HEK293 (cell line): ENCODE measurements around the gene HIRA.

ENCODE experiments used
- CTCF ChIA-PET: fragments of 350-600 bp; formaldehyde crosslinking; extraction: SDS; loops from one replicate; lab custom pipeline; 2021; ENCODE audit warnings: antibody characterized with exemption; lab: Yijun Ruan, JAX
- POLR2A ChIA-PET: fragments of 300-600 bp; formaldehyde crosslinking; extraction: SDS; loops from one replicate; lab custom pipeline; 2020; ENCODE audit warnings: antibody characterized with exemption, inconsistent platforms; lab: Yijun Ruan, JAX
- H3K27ac ChIP-seq: fragments of 200-500 bp; sonication (Bioruptor generic); 2 replicates; pipeline ENCODE4 v1.5.1; 2014; ENCODE audit warnings: low read depth, low read length, control low read depth, inconsistent platforms; ENCODE audit errors: extremely low read depth
- H3K36me3 ChIP-seq, 2 experiments: fragments of 200-500 bp in 1 of 2; sonication (Bioruptor generic) in 1 of 2; 1 replicate in 1 of 2; 2 replicates in 1 of 2; pipeline ENCODE4 v1.5.1; 2014 to 2017; ENCODE audit warnings: inconsistent platforms in 2 of 2, low read length in 2 of 2; ENCODE audit not compliant: control insufficient read depth in 2 of 2, insufficient read depth in 1 of 2
- H3K4me1 ChIP-seq: fragments of 200-500 bp; sonication (Bioruptor generic); 2 replicates; pipeline ENCODE4 v1.5.1; 2014; ENCODE audit warnings: mild to moderate bottlenecking, low read length, inconsistent platforms; ENCODE audit not compliant: control insufficient read depth, insufficient read depth
- H3K4me3 ChIP-seq: 2 replicates; pipeline ENCODE4 v1.5.1; 2011; ENCODE audit warnings: low read depth, mild to moderate bottlenecking, control low read depth, low read length, moderate library complexity
- H3K9me3 ChIP-seq: fragments of 200-500 bp; sonication (Bioruptor generic); 2 replicates; pipeline ENCODE4 v1.5.1; 2014; ENCODE audit warnings: low read depth, low read length, inconsistent platforms; ENCODE audit not compliant: control insufficient read depth, insufficient read depth
- FEZF1 ChIP-seq: fragments of 450-650 bp; formaldehyde crosslinking; IDR thresholded peaks from 2 replicates; pipeline ENCODE4 v1.5.1; 2016; ENCODE audit warnings: missing biosample characterization, missing genetic modification characterization
- GLIS1 ChIP-seq: fragments of 450-650 bp; formaldehyde crosslinking; IDR thresholded peaks from 2 replicates; pipeline ENCODE4 v1.5.1; 2016; ENCODE audit warnings: missing biosample characterization, missing genetic modification characterization
- IKZF3 ChIP-seq: fragments of 450-650 bp; IDR thresholded peaks from 2 replicates; pipeline ENCODE4 v1.5.0; 2018; ENCODE audit warnings: missing biosample characterization, mild to moderate bottlenecking, missing genetic modification characterization, moderate library complexity
- KLF1 ChIP-seq: fragments of 450-650 bp; formaldehyde crosslinking; IDR thresholded peaks from 2 replicates; pipeline ENCODE4 v1.5.1; 2016; ENCODE audit warnings: missing biosample characterization, missing genetic modification characterization
- KLF8 ChIP-seq: fragments of 450-650 bp; formaldehyde crosslinking; IDR thresholded peaks from 2 replicates; pipeline ENCODE4 v1.5.1; 2016; ENCODE audit warnings: missing biosample characterization, missing genetic modification characterization
- SP7 ChIP-seq: fragments of 450-650 bp; formaldehyde crosslinking; IDR thresholded peaks from 2 replicates; pipeline ENCODE4 v1.5.1; 2016; ENCODE audit warnings: missing biosample characterization, missing genetic modification characterization
- WT1 ChIP-seq: fragments of 450-650 bp; formaldehyde crosslinking; IDR thresholded peaks from 2 replicates; pipeline ENCODE4 v1.5.1; 2016; ENCODE audit warnings: missing biosample characterization, missing genetic modification characterization
- ZBTB17 ChIP-seq: fragments of 450-650 bp; formaldehyde crosslinking; IDR thresholded peaks from 2 replicates; pipeline ENCODE4 v1.5.1; 2016; ENCODE audit warnings: missing biosample characterization, missing genetic modification characterization
- ZBTB8A ChIP-seq: fragments of 450-650 bp; formaldehyde crosslinking; IDR thresholded peaks from 2 replicates; pipeline ENCODE4 v1.5.1; 2016; ENCODE audit warnings: missing biosample characterization, missing genetic modification characterization
- ZEB2 ChIP-seq: fragments of 450-650 bp; formaldehyde crosslinking; IDR thresholded peaks from 2 replicates; pipeline ENCODE4 v1.5.1; 2016; ENCODE audit warnings: missing biosample characterization, missing genetic modification characterization
- ZNF121 ChIP-seq: fragments of 450-650 bp; formaldehyde crosslinking; IDR thresholded peaks from 2 replicates; pipeline ENCODE4 v1.5.1; 2016; ENCODE audit warnings: missing biosample characterization, missing genetic modification characterization
- ZNF157 ChIP-seq: fragments of 450-650 bp; formaldehyde crosslinking; IDR thresholded peaks from 2 replicates; pipeline ENCODE4 v1.5.1; 2016; ENCODE audit warnings: missing biosample characterization, missing genetic modification characterization
- ZNF223 ChIP-seq: fragments of 450-650 bp; formaldehyde crosslinking; IDR thresholded peaks from 2 replicates; pipeline ENCODE4 v1.5.1; 2016; ENCODE audit warnings: missing biosample characterization, missing genetic modification characterization
- ZNF239 ChIP-seq: fragments of 450-650 bp; formaldehyde crosslinking; IDR thresholded peaks from 2 replicates; pipeline ENCODE4 v1.5.1; 2016; ENCODE audit warnings: missing biosample characterization, missing genetic modification characterization
- ZNF473 ChIP-seq: fragments of 450-650 bp; formaldehyde crosslinking; IDR thresholded peaks from 2 replicates; pipeline ENCODE4 v1.5.1; 2017; ENCODE audit warnings: missing biosample characterization, missing genetic modification characterization
- ZNF629 ChIP-seq: fragments of 450-650 bp; formaldehyde crosslinking; IDR thresholded peaks from 2 replicates; pipeline ENCODE4 v1.5.1; 2017; ENCODE audit warnings: missing biosample characterization, missing genetic modification characterization
- ZNF837 ChIP-seq: fragments of 450-650 bp; formaldehyde crosslinking; IDR thresholded peaks from 2 replicates; pipeline ENCODE4 v1.5.1; 2016; ENCODE audit warnings: missing biosample characterization, missing genetic modification characterization
- ZSCAN30 ChIP-seq: fragments of 450-650 bp; IDR thresholded peaks from 2 replicates; pipeline ENCODE4 v1.5.1; 2018; ENCODE audit warnings: missing biosample characterization, mild to moderate bottlenecking, missing genetic modification characterization, moderate library complexity
- ZXDB ChIP-seq: fragments of 450-650 bp; formaldehyde crosslinking; IDR thresholded peaks from 2 replicates; pipeline ENCODE4 v1.5.1; 2016; ENCODE audit warnings: missing biosample characterization, missing genetic modification characterization
- TF ChIP-seq, protein P1 (sequence below): fragments of 450-650 bp; formaldehyde crosslinking; IDR thresholded peaks from 2 replicates; pipeline ENCODE4 v1.5.1; 2016; ENCODE audit warnings: missing biosample characterization, missing genetic modification characterization
- TF ChIP-seq, protein P2 (sequence below): fragments of 450-650 bp; formaldehyde crosslinking; IDR thresholded peaks from 2 replicates; pipeline ENCODE4 v1.5.1; 2016; ENCODE audit warnings: missing biosample characterization, missing genetic modification characterization
- TF ChIP-seq, protein P3 (sequence below): fragments of 450-650 bp; IDR thresholded peaks from 2 replicates; pipeline ENCODE4 v1.5.1; 2018; ENCODE audit warnings: missing biosample characterization, mild to moderate bottlenecking, missing genetic modification characterization

Gene HIRA

DNA sequence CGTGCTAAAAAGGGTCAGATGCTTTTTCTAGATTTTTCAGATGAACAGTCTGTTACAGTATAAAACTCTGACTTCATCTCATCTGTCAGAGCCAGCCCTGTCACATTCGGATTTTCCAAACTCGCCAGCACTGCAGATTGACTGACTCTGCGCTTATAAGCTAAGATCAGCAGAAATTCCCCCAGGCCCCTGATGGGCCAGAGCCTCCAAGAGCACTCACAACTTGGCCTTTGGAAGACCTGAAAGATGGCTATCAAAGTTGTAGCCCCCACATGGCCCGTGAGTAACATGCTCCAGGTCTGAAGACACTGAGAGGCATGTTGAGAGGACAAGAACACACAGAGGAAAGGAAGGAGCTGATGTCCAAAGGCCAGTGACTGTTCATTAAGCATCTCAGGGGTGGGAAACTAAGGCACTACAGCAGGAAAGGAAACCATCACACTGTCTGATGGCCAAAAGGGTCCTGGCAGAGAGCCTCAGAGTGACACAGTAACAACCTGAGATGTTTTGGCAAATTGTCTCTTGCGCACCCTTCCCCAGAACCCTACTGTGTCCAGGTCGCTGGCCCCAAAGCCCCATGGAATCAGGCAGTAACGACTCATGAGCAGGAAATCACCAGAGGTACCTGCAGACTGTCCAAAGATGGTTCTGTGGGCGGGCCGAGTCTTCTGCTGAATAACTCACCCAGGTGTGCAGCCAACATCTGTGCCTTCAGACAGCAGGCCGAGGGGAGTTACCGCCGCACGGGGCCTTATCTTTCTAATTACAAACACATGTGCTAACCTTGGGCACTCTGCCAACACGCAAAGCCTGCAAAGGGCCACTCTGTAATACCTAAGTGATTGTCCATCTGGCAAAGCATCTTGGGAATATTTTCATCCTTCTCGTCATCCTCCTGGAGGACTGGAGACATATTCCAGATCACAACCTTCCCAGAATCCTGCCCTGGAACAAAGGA is 23.6 kb downstream of the HIRA start:
- peaks cover 12% of the 10 kb centered on the region for H3K4me1 ChIP-seq
- TF ChIP-seq KLF8 (tag by site-specific recombination) (no peak), ZBTB8A (tag by site-specific recombination) (peak; percentile 42), KLF1 (tag by site-specific recombination) (peak; percentile 43), IKZF3 (tag by site-specific recombination) (peak; percentile 67), GLIS1 (tag by site-specific recombination) (peak; percentile 34; the same call in 1 of the 2 replicates), ZXDB (0 out of 2 replicates have a peak, but pooled peaks have one; percentile 48), FEZF1 (tag by site-specific recombination) (peak; percentile 68), ZNF239 (0 out of 2 replicates have a peak, but pooled peaks have one; percentile 40), ZEB2 (peak; percentile 25; the same call in 1 of the 2 replicates), SP7 (0 out of 2 replicates have a peak, but pooled peaks have one; percentile 28), ZNF629 (tag by site-specific recombination) (no peak), ZNF157 (no peak), WT1 (tag by site-specific recombination) (peak; percentile 91), ZBTB17 (tag by site-specific recombination) (peak; percentile 45; the same call in 1 of the 2 replicates), ZSCAN30 (0 out of 2 replicates have a peak, but pooled peaks have one; percentile 21)
- TF ChIP-seq, protein P1, sequence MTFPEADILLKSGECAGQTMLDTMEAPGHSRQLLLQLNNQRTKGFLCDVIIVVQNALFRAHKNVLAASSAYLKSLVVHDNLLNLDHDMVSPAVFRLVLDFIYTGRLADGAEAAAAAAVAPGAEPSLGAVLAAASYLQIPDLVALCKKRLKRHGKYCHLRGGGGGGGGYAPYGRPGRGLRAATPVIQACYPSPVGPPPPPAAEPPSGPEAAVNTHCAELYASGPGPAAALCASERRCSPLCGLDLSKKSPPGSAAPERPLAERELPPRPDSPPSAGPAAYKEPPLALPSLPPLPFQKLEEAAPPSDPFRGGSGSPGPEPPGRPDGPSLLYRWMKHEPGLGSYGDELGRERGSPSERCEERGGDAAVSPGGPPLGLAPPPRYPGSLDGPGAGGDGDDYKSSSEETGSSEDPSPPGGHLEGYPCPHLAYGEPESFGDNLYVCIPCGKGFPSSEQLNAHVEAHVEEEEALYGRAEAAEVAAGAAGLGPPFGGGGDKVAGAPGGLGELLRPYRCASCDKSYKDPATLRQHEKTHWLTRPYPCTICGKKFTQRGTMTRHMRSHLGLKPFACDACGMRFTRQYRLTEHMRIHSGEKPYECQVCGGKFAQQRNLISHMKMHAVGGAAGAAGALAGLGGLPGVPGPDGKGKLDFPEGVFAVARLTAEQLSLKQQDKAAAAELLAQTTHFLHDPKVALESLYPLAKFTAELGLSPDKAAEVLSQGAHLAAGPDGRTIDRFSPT (tag by site-specific recombination): no peak
- TF ChIP-seq, protein P2, sequence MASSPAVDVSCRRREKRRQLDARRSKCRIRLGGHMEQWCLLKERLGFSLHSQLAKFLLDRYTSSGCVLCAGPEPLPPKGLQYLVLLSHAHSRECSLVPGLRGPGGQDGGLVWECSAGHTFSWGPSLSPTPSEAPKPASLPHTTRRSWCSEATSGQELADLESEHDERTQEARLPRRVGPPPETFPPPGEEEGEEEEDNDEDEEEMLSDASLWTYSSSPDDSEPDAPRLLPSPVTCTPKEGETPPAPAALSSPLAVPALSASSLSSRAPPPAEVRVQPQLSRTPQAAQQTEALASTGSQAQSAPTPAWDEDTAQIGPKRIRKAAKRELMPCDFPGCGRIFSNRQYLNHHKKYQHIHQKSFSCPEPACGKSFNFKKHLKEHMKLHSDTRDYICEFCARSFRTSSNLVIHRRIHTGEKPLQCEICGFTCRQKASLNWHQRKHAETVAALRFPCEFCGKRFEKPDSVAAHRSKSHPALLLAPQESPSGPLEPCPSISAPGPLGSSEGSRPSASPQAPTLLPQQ (tag by site-specific recombination): 0 out of 2 replicates have a peak, but pooled peaks have one; percentile 16
- TF ChIP-seq, protein P3, sequence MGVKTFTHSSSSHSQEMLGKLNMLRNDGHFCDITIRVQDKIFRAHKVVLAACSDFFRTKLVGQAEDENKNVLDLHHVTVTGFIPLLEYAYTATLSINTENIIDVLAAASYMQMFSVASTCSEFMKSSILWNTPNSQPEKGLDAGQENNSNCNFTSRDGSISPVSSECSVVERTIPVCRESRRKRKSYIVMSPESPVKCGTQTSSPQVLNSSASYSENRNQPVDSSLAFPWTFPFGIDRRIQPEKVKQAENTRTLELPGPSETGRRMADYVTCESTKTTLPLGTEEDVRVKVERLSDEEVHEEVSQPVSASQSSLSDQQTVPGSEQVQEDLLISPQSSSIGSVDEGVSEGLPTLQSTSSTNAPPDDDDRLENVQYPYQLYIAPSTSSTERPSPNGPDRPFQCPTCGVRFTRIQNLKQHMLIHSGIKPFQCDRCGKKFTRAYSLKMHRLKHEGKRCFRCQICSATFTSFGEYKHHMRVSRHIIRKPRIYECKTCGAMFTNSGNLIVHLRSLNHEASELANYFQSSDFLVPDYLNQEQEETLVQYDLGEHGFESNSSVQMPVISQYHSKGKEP (tag by site-specific recombination): peak; percentile 78; the same call in 1 of the 2 replicates
- TF ChIP-seq, all 188 proteins: peak for 14
- Histone ChIP-seq H3K27ac (no peak overlapping the region), H3K36me3 (peaks cover 3 to 78% of the 10 kb centered on the region in 2 experiments; a peak in 2 of 3 replicates), H3K9me3 (no peaks in the 10 kb centered on the region), H3K4me3 (no peak overlapping the region)
- POLR2A ChIA-PET: no interaction called here
- CTCF ChIA-PET: interaction anchor here (0.8 kb wide), 2 partner anchors 50 to 223 kb away, joined by 3 read pairs; no protein-coding TSS in a partner anchor

DNA sequence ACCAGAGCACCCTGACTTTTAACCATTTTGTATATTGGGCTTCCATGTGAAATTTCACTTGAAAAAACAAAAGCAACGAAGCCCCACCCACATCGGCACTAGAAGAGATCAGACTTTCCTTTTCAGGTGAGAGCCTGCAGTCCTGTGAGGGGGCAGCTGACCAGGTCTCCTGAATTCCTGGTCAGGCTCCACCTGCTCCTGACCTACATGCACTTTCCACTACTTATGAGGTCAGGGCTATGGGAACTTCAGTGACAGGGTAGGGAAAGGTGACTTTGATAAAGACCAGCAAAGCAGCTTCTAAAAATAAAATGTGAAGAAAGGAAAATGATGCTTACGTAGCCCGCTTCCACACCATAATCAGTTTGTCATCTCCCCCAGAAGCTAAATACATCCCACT is 24.7 kb downstream of the HIRA start:
- Histone ChIP-seq H3K9me3 (no peaks in the 10 kb centered on the region), H3K4me1 (peaks cover 12% of the 10 kb centered on the region), H3K27ac (no peak overlapping the region), H3K36me3 (peaks cover 3 to 82% of the 10 kb centered on the region in 2 experiments; a peak in 2 of 3 replicates), H3K4me3 (no peak overlapping the region)
- ChIA-PET POLR2A (no interaction called here), CTCF (no interaction called here)
- TF ChIP-seq ZNF223 (tag by site-specific recombination): no peak
- TF ChIP-seq ZNF121 (tag by site-specific recombination): no peak
- TF ChIP-seq ZNF837: no peak
- no peak for TF ChIP-seq ZNF473
